ENCODE data around the gene MYO5B. TPM values are rescaled to one million over a fixed set of nuclear protein-coding genes. Genes with fewer than 3 reads are reported as not detected.
"Not testable (repeated sequence)": the region's sequence is repeated elsewhere in the genome, so short reads cannot be mapped to it uniquely, and the experiment has no call there.

MYO5B gene
- total RNA-seq, 1 experiment from 2014 or later = 12.4 TPM

- no peak for DNase-seq (ENCODE audit: low spot score)
Observed at GRCh38 chr18:49794743-49795142, 400.2 kb downstream of the MYO5B start.

- DNase-seq (ENCODE audit: low spot score) = not testable (repeated sequence)
Observed at GRCh38 chr18:49789560-49790134, 405.3 kb downstream of the MYO5B start.

DNA sequence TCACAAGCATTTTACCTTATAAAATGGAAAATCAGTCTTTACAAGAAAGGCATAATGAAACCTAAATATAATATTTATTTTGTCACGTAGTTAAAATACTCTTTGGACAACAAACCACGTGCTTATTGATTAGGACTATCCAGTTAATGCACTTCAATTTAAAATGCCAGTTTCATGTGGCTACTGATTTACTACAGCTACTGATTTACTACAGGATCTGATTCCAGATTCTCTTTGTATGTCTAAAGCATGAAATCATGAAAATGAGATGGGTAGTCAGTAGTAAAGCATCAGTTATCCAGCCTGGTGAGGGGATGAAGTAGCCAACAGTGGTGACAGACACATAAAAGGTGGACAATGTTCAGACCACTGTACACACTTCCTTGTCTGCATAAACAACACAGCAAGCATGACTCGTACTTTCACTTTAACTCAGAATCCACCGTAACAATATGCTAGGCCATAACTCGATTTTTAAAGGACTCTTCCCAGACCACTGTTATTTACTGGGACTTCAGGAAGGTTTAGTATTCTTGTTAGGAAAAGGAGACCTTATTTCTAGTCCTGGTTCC lies 406.5 kb downstream of the MYO5B start:
- DNase-seq (ENCODE audit: low spot score) = peak; percentile 31

GRCh38 chr18:49786019-49786720 lies 408.8 kb downstream of the MYO5B start:
- DNase-seq (ENCODE audit: low spot score) = no peak

DNA sequence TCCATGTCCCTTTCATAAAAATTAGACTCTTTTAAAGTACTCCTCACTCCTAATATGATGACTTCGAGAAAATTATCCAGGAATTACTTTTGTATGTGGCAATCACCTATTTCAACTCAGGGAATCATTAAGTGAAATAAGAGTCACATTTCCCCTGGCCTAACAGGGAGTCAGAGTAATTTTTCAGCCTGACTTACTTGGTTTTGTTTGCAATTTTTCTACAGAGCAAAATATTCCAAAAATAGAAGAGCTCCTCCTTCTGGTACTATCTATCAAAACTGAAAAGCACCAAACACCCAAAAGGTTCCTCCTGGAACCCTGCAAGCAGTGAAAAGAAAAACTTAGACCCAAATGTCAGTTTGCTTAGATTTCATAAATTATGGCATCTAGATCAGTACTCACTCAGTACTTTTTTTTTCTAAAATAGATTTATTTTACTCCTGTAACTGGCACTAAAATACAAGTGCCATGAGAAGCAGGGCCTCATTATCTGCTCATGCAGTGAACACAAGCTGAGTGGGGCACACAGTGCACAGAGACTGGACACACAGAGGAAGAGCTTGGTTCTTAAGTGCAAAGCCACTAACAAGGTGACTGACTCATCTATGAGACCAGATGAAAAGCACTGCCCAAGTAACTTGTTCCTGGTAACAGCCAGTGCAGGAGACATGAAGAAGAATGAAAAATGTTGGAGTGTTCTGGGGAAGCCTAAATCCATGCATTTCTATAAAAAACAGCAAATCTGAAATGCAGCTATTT lies 410.3 kb downstream of the MYO5B start:
- DNase-seq (ENCODE audit: low spot score) = no peak

DNA sequence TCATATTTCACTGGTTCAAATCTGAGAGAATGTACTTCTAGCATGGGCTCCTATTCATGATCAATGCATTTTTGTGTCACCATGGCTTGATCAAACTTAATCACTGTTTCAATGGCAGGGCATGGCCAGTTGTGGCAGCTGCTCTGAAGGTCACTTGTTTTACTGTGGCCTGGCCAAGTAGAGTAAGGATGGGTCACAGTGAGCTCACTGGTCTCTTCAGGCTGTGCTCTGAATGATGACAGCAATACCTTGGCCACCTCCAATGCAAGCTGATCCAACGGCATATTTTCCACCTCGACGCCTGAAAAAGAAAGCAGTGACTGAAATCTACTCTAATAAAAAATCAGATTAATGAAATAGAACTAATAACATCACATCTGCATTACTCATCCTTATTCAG lies 411.3 kb downstream of the MYO5B start:
- DNase-seq (ENCODE audit: low spot score) = not testable (repeated sequence)

DNA sequence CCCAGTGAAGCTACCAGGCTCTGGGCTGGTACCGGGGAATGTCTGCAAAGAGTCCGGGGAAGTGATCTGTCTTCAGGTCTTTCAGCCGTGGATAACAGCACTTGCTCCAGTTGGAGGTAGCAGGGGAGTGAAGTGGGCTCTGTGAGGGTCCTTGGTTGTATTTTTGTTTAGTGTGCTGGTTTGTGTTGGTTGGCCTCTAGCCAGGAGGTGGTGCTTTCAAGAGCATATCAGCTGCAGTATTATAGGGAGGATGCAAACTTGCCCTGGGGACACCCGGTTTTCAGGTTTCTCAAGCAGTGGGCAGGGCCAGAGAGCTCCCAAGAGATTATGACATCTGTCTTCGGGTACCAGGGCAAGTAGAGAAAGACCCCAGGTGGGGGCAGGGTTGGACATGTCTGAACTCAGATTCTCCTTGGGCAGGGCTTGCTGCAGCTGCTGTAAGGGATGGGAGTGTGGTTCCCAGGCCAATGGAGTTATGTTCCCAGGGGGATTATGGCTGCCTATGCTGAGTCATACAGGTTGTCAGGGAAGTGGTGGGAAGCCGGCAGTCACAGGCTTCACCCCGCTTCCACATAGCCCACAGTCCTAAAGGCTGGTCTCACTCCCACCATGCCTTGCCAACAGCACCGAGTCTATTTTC lies 416.0 kb downstream of the MYO5B start:
- peak; percentile 50 for DNase-seq (ENCODE audit: low spot score)

Other genes starting within 250 kb of the MYO5B start
- gene CFAP53, start 71.3 kb upstream of the MYO5B start, total RNA-seq (2014; rRNA removed; shearing (Covaris generic)) = 1.0 TPM in 1 of 2 replicates, not detected in the other
- gene MBD1, start 86.4 kb upstream of the MYO5B start, total RNA-seq (2014; rRNA removed; shearing (Covaris generic)) = 28.4 and 36.2 TPM in 2 replicates
- gene CXXC1, start 92.5 kb upstream of the MYO5B start, total RNA-seq (2014; rRNA removed; shearing (Covaris generic)) = 22.7 and 25.3 TPM in 2 replicates
- gene SKA1, start 179.9 kb upstream of the MYO5B start, total RNA-seq (2014; rRNA removed; shearing (Covaris generic)) = 30.4 and 45.5 TPM in 2 replicates